ENCODE results near the gene TNFAIP8L2.
A peak's percentile ranks its signal among the peaks of the same experiment; 100 is the strongest.
"Not testable (repeated sequence)": the region's sequence is repeated elsewhere in the genome, so short reads cannot be mapped to it uniquely, and the experiment has no call there.

TNFAIP8L2 gene

DNA sequence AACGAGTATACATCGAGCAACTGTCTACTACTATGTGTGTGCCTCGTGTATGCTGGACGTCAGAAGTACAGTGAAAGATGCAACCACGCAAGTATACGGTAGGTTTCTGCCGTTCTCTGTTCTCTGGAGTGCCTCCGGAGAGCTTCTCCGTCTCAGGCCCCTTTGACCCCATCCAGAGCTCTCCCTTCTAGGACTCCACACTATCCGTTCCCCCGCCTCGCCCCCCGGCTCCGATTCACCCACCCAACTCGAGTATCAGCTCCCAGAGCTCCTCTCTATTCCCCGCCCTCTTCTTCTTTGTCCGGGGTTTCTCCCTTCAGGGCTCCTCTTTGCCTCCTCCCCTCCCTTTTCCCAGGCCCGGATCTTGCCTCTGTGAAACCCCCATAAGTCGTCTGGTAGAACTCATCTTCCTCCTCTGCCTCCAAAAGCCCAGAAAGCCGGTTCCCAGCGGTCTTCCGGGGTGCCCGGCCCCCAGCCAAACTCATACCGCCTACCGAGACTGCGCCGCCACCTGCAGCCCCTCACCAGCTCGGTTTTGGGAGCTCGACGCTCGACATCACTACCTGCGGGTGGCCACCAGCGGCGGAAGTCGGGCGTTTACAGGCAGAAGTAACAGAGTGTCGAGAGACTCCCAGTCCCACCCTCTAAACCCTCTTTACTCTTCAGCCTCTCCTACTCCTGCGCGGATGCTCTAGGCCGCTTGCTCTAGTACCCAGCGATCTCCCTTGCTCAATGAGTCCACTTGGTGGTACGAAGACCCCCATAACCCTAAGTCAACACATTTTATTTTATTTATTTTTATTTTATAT lies 33.4 kb downstream of the TNFAIP8L2 start, which contains the start of gene VPS72:
Gene VPS72 (minus strand): TSS at position 561 of the 809 bp plus-strand sequence. CDS start 76 bp downstream, at position 485.
- DNase-seq (ENCODE audit: low spot score), result peak; percentile 84

DNA sequence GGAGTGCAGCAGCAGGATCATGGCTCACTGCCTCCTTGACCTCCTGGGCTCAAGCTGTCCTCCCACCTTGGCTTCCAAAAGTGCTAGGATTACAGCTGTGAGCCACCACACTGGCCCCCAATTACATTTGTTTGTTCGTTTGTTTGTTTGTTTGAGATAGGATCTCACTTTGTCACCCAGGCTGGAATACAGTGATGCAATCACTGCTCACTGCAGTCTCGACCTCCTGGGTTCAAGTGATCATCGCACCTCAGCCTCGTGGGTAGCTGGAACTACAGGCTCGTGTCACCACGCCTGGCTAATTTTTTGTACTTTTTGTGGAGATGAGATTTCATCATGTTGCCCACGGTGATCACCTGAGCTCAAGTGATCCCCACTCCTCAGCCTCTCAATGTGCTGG lies 35.6 kb downstream of the TNFAIP8L2 start:
- no peak for DNase-seq (ENCODE audit: low spot score)

DNA sequence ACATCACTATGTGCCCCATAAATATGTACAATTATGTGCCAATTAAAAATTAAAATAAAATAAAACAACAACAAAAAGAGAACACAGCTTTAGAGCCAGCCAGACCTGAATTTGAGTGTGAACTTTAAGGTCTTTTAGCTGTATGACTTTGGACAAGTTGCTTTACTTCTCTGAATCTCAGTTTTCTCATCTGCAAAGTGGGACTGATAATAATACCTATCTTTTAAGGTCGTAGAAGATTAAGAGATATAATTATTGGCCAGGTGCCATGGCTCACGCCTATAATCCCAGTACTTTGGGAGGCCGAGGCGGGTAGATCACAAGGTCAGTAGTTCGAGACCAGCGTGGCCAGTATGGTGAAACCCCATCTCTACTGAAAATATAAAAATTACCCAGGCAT lies 36.9 kb downstream of the TNFAIP8L2 start:
- DNase-seq (ENCODE audit: low spot score), result no peak

DNA sequence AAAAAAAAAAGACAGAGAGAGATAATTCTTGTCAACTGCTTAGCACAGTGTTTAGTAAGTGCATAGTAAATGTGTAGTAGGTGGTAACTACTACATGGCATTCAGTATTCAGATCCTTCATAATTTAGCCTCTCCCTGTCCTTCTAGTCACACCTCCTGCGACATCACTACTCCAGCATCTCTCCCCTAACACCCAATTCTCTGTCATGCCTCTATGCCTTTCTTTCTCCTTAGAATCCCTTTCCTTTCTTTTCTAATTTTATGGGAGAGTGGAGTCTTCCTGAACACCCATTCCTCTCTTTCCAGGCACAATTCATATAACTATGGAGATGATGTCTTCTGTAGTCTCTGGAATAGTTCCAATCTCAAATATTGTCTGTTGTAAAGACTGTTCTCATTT lies 37.4 kb downstream of the TNFAIP8L2 start:
- DNase-seq (ENCODE audit: low spot score), result no peak

DNA sequence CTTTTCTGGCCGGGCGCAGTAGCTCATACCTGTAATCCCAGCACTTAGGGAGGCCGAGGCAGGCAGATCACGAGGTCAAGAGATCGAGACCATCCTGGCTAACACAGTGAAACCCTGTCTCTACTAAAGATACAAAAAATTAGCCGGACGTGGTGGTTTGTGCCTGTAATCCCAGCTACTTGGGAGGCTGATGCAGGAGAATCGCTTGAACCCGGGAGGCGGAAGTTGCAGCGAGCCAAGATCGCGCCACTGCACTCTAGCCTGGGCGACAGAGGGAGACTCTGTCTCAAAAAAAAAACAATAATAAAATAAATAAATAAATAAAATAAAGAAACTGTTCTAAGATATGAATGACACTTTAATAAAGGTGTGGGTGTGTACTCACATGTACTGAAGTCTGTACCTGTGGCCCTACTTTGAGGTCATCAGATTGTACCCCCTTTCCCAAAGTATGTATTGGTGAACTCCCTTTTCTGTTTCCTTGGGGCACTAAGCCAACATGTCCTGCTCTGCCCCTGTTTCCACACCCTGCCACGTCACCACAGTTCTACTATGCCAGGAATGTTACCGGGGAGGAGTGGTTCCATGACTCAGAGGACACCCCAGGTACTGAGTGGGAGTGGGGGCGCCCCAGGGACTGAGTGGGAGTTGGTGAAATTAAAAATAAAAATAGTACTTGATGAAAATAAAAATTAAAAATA lies 38.6 kb downstream of the TNFAIP8L2 start:
- DNase-seq (ENCODE audit: low spot score), result not testable (repeated sequence)

DNA sequence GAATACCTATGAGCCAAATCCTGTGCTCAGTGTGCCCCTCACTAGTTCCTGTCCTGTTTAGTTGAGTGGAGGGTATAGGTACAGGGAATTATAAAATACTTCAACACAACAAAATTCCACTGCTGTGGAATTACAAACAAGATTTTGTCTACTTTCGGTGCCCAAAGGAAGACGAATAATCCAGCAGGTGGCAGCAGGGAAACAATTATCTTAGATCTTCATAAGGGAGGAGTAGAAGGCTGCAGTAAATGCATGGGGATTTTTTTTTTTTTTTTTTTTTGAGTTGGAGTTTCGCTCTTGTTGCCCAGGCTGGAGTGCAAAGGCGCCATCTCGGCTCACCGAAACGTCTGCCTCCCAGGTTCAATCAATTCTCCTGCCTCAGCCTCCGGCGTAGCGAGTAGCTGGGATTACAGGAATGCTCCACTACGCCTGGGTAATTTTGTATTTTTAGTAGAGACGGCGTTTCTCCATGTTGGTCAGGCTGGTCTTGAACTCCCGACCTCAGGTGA lies 39.9 kb downstream of the TNFAIP8L2 start:
- peak; percentile 56 for DNase-seq (ENCODE audit: low spot score)

DNA sequence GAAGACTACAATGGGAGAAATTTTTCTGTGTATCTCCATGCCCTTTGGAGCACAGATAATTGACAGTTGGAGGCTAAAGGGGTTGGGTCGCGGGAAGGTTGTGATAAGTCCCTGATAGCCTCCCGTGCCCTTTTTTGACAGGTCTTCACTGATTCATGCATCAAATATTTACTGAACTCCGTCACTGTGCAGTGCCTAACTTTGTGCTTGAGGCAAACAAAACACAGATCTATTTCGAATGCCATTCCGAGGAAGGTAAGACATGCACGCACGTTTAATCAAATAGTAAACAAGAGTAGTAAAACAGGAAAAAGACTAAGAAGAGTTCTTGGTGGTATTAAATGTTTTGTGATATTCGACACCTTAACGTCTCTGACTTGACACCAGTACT lies 41.4 kb downstream of the TNFAIP8L2 start:
- DNase-seq (ENCODE audit: low spot score), result no peak

DNA sequence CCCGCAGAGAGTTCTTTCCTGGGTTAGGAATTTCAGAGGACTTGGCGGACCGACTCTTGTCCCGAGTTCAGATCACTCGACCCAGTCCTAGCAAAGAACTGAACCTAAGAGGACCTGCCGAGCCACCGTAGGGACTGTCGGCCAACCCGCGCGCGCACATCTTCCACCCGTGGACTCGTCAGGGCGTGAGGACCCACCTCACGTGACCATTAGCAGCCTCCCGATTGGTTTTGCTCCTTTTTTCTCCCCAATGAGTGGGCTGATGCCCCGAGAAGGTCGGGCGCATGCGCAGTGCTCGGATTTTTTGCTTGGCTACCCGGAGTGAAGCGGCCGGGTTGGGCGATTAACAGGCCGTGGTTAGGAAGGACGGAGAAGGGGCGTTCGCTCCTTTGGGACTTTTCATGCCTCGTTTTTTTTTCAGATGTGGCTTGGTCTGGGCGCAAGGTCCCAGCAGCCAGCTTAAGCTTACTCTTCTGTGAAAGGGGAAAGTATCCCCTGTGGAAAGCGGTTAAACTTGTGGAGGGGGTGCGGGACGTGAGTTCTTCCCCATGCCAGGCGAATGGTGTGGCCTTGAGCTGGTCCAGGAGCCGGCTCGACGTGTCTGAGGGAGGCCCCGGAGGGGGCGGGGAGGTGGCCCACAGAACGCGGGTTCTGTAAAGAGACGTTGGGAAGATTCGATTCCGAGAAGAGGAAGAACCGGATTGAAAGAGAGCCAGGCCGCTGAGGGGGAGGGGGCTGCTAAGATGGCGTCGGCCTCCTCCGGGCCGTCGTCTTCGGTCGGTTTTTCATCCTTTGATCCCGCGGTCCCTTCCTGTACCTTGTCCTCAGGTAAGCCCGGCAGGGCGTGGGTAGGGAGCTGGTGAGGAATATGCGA lies 42.0 kb downstream of the TNFAIP8L2 start, which contains the start of gene PIP5K1A:
Gene PIP5K1A (plus strand): TSS at position 299 of the 874 bp plus-strand sequence. CDS start 445 bp downstream, at position 744.
- DNase-seq (ENCODE audit: low spot score), result peak; percentile 99

DNA sequence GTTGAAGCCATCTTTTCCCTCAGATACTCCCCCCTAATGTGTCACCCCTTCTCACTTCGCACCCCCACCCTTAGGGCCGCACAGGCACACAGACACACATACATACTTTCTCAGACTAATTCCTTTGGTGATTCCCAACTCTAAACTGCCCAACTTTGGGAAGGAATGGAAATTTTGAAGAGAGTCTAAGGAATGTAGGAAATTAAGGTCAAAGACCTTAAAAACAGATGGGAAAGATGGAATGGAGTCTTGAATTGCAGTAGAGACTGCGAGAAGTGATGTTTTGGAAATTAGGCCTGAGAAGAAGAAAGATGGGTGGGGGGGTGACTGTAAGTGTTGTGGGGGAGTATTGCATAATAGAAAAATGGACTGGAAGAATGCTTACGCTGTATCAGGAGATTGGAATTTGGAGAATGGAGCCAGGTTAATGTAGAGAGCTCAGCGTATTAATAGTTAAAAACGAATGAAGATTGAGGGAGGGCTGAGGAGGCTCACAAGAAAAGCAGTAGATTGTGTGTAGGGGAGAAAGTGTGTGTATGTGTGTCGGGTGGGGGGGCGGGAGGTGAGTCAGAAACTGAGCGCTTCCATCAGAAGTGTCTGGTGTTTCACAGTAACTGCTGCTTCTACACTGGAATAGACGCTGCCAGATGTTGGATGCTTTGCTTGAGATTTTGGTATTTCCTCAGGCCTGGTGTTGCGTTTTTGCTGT lies 43.6 kb downstream of the TNFAIP8L2 start:
- DNase-seq (ENCODE audit: low spot score), result no peak

DNA sequence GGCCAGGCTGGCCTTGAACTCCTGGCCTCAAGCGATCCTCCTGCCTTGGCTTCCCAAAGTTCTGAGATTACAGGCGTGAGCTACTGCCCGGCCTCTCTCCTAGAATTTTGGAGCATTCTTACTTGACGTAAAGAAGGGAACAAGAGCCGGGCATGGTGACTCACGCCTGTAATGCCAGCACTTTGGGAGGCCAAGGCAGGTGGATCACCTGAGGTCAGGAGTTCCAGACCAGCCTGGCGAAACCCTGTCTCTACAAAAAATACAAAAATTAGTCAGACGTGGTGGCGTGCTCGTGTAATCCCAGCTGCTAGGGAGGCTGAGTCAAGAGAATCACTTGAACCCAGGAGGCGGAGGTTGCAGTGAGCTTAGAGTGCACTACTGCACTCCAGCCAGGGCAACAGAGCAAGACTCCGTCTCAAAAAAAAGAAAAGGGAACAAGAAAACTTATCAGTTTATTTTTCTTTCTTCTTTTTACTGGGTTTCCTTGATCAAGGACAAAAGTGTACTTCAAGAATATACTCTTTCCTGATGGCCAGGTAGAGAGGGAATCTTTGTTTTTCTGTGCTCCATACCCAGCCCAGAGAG lies 49.0 kb downstream of the TNFAIP8L2 start:
- DNase-seq (ENCODE audit: low spot score), result not testable (repeated sequence)

Data from CD4-positive, alpha-beta T cell treated with Interleukin-6 at 100 ng/mL for 8 hours (primary cell).